Activated T-cell treated with anti-CD3 and anti-CD28 coated beads for 24 hours (primary cell): Measurements from ENCODE around the gene PPAN.

Experiments used
- DNase-seq: peaks from one replicate; pipeline ENCODE4 v3.0.0-alpha.2; 2020; ENCODE audit warnings: low read depth

Gene PPAN

GRCh38 chr19:10092648-10093294 lies 13.4 kb upstream of the PPAN start:
- DNase-seq: no peak

- no peak for DNase-seq
Measured at GRCh38 chr19:10093295-10094186, 12.6 kb upstream of the PPAN start.

- no peak for DNase-seq
Measured at GRCh38 chr19:10095622-10095947, 10.6 kb upstream of the PPAN start.

GRCh38 chr19:10095948-10096614 lies 10.1 kb upstream of the PPAN start:
- peak; percentile 85 for DNase-seq

GRCh38 chr19:10096615-10096963 lies 9.6 kb upstream of the PPAN start:
- no peak for DNase-seq

- no peak for DNase-seq
Measured at GRCh38 chr19:10100163-10100785, 5.9 kb upstream of the PPAN start.

- no peak for DNase-seq
Measured at GRCh38 chr19:10102787-10103236, 3.4 kb upstream of the PPAN start.

- no peak for DNase-seq
Measured at GRCh38 chr19:10104130-10104513, 2.0 kb upstream of the PPAN start.

GRCh38 chr19:10104665-10105508 lies 1.3 kb upstream of the PPAN start:
- DNase-seq: peak; percentile 71

GRCh38 chr19:10105509-10106099 lies 558 bp upstream of the PPAN start:
- DNase-seq: peak; percentile 80

- DNase-seq: no peak
Measured at GRCh38 chr19:10107254-10107653, 1.1 kb downstream of the PPAN start.

GRCh38 chr19:10107817-10108367 lies 1.7 kb downstream of the PPAN start:
- no peak for DNase-seq

GRCh38 chr19:10109528-10109927 lies 3.4 kb downstream of the PPAN start:
- DNase-seq: no peak

GRCh38 chr19:10110076-10110971 lies 4.2 kb downstream of the PPAN start:
- no peak for DNase-seq

GRCh38 chr19:10110972-10111317 lies 4.8 kb downstream of the PPAN start:
- DNase-seq: no peak

- no peak for DNase-seq
Measured at GRCh38 chr19:10111405-10111811, 5.2 kb downstream of the PPAN start, which contains the start of gene P2RY11. TSS of gene P2RY11 (plus strand) at chr19:10111693. CDS start at chr19:10111722, 29 bp downstream.

- peak; percentile 55 for DNase-seq
Measured at GRCh38 chr19:10112037-10112761, 6.0 kb downstream of the PPAN start.

- DNase-seq: peak; percentile 64
Measured at GRCh38 chr19:10112895-10113591, 6.9 kb downstream of the PPAN start.

- DNase-seq: no peak
Measured at GRCh38 chr19:10113592-10113963, 7.4 kb downstream of the PPAN start.
